ENCODE data around the gene PLPPR1. TPM values are rescaled to one million over a fixed set of nuclear protein-coding genes. Genes with fewer than 3 reads are reported as not detected.
"Not testable (repeated sequence)": the region's sequence is repeated elsewhere in the genome, so short reads cannot be mapped to it uniquely, and the experiment has no call there.

Gene PLPPR1
- total RNA-seq, 1 donor from 2014 or later, result 0.29 TPM

GRCh38 chr9:101275769-101276250, 247.3 kb downstream of the PLPPR1 start:
- no peak for DNase-seq (ENCODE audit: low spot score)

- DNase-seq (ENCODE audit: low spot score), result not testable (repeated sequence)
These were observed 262.5 kb downstream of the PLPPR1 start for GRCh38 chr9:101291043-101291442.

- DNase-seq (ENCODE audit: low spot score), result no peak
These were observed 271.4 kb downstream of the PLPPR1 start for GRCh38 chr9:101299901-101300300.

GRCh38 chr9:101307051-101307450, 278.5 kb downstream of the PLPPR1 start:
- DNase-seq (ENCODE audit: low spot score), result peak; percentile 12

GRCh38 chr9:101307524-101308213, 279.1 kb downstream of the PLPPR1 start:
- no peak for DNase-seq (ENCODE audit: low spot score)

DNA sequence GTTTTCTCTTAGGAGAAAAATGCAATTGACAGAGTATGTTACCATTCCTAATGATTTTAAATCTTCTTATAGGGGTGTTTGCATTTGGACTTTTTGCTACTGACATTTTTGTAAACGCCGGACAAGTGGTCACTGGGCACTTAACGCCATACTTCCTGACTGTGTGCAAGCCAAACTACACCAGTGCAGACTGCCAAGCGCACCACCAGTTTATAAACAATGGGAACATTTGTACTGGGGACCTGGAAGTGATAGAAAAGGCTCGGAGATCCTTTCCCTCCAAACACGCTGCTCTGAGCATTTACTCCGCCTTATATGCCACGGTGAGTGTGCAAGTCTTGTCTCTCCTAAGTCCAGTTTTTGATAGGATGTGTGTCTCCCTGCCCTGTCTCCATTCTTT, 280.6 kb downstream of the PLPPR1 start:
- no peak for DNase-seq (ENCODE audit: low spot score)

DNA sequence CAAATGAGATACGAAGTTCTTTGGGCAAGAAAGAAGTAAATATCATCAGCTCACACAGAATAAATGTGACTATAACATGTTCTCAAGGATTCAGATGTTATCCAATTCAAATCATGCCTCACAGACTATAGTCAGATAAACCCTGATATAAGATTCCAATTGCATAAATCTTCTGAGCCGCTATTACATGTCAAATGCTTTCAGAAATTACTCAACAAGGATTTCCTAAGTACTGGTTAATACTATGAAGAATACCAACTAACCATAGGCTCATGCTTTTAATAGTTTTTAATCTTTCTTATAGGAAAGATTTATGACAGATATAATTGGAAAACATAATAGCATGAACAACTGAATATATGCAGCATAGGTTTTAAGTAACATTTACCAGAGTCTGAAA, 282.7 kb downstream of the PLPPR1 start:
- no peak for DNase-seq (ENCODE audit: low spot score)

GRCh38 chr9:101311758-101312420, 283.4 kb downstream of the PLPPR1 start:
- peak; percentile 27 for DNase-seq (ENCODE audit: low spot score)

DNA sequence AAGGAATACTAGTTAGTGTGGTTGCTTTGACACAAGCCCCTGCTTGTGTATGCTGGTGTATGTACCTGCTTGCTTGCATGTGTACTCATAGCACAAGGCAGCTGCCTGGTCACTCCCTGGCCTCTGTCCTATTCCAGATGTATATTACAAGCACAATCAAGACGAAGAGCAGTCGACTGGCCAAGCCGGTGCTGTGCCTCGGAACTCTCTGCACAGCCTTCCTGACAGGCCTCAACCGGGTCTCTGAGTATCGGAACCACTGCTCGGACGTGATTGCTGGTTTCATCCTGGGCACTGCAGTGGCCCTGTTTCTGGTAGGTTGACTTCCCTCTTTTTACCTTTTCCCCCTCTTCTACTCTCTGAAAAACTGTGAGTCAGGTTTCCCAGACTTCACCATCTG, 284.1 kb downstream of the PLPPR1 start:
- DNase-seq (ENCODE audit: low spot score), result no peak

GRCh38 chr9:101315112-101315450, 286.6 kb downstream of the PLPPR1 start:
- DNase-seq (ENCODE audit: low spot score), result no peak

- no peak for DNase-seq (ENCODE audit: low spot score)
These were observed 289.2 kb downstream of the PLPPR1 start for GRCh38 chr9:101317735-101318134.

DNA sequence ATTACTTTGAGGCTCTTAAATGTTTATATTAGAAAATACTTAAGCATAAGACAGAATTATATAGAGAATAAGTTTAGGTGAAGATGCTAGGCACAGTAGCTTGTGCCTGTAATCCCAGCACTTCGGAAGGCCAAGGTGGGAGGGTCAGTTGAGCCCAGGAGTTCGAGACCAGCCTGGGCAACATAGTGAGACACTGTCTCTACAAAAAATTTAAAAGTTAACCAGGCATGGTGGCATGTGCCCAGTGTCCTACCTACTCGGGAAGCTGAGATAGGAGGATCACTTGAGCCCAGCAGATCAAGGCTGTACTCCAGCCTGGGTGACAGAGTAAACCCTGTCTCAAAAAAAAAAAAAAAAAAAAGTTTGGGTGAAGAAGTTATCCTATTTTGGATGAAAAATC, 294.6 kb downstream of the PLPPR1 start:
- DNase-seq (ENCODE audit: low spot score), result no peak

GRCh38 chr9:101324245-101324804, 295.8 kb downstream of the PLPPR1 start:
- no peak for DNase-seq (ENCODE audit: low spot score)

- no peak for DNase-seq (ENCODE audit: low spot score)
These were observed 296.5 kb downstream of the PLPPR1 start for GRCh38 chr9:101325053-101325452.

DNA sequence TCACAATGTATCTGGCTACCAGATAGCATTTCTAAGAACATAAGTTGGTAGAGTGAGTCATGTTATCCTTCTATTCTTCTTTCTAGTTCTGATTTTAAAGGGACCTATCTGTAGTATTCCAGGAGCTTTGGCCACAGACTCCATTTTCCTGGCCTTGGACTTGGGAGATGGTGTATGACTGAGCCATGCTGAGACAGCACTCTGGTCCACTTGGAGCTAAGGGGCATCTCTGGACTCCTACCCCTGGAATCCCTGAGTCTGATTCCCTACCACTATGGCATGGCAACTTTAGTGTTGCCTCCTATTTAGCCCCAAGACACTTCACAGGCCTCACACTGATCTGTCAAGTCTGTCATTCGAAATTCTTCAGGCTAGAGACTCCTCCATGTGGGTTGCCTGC, 297.5 kb downstream of the PLPPR1 start:
- no peak for DNase-seq (ENCODE audit: low spot score)

DNA sequence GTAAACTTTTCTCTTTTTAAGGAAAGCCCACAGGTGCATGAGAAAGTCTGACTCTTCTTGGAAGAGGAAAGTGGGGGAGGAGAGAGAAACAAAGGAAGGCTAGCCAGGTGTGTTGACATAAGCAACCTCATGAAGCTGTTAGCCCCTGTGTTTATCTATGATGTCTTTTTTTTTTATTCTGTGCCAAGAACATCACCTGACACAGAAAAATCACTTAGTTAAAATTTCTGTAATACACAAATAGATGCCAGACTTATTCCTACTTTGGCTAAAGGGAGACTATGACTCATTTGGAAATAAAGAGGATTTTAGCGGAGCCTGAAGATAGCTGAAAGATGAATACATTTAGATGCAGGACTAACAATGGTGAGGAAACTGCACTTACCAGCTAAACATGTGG, 298.0 kb downstream of the PLPPR1 start:
- DNase-seq (ENCODE audit: low spot score), result peak; percentile 52

DNA sequence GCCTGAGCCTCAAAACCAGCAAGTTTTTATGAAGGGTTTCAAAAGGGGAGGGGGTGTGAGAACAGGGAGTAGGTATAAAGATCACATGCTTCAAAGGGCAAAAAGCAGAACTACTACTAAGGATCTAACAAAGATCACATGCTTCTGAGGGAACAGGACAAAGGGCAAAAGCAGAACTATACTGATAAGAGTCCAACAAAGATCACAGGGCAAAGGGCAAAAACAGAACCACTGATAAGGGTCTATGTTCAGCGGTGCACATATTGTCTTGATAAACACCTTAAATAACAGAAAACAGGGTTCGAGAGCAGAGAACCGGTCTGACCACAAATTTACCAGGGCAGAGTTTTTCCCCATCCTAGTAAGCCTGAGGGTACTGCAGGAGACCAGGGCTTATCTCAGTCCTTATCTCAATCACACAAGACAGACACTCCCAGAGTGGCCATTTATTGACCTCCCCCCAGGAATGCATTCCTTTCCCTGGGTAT, 298.9 kb downstream of the PLPPR1 start:
- DNase-seq (ENCODE audit: low spot score), result peak; percentile 83

GRCh38 chr9:101332362-101332761, 303.8 kb downstream of the PLPPR1 start:
- DNase-seq (ENCODE audit: low spot score), result no peak

DNA sequence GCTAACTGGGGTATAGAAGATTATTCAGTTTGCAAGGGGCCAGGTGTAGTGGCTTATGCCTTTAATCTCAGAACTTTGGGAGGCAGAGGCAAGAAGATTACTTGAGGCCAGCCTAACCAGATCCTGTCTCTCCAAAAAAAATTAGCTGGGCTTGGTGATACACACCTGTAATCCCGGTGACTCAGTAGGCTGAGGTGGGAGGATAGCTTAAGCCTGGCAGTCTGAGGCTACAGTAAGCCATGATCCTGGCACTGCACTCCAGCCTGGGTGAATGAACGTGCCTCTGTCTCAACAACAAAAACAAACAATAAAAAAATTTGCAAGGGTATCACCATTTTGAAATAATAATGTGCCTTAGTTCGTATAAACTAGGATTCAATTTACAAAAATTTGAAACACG, 305.0 kb downstream of the PLPPR1 start:
- DNase-seq (ENCODE audit: low spot score), result no peak

DNA sequence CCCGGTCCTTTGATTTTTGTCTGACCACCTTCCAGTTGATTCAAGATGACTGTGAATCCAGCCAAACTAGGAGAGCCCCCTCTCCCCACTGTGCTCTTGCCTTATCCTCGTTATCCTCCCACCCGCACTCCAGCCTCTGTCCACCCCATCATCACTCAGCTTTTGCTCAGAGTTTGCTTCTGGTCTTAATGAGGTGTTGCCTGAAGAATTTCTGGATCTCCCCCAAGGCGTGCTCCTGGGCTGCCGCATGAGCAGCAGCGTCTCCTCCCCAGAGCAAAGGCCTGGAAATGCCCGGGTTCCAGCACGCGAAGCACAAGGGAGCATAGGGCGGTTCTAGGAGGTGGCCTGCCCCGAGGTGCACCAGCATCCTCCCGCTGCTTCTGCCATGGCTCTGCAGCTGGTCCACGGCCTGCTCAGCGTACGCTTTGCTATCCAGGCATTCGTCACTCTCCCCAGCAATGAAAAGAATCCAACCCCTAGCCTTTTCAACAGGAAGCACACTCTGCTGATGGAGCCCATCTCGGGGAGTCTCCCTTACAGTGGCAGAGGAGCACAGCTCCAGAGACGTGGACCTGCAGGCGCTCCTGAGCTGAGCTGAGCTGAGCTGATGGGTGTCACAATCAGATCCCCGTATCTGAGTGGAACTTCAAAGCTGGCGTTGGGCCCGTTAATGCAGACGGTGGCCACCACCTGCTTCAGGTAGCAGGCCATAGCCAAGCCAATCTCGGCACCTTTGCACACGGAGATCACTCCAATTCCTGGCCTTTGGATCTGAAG, 305.6 kb downstream of the PLPPR1 start:
- no peak for DNase-seq (ENCODE audit: low spot score)

DNA sequence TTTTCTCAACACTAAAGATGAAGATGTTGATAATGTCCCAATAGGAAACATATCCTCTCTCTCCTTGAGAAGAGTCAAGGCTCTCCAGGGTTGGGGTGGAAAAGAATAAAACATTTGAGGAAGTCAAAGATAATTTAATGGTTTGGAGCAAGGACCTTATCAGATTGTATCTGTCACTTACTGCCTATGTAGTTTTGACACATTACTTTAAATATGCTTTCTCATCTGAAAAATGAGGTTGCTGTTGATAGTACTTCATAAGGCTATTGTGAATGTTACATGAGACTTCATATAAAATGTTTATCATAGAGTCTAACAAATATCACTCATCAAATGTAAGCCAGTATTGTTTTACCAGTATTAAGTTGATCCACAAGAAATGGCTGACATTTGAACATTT, 307.6 kb downstream of the PLPPR1 start:
- no peak for DNase-seq (ENCODE audit: low spot score)

- no peak for DNase-seq (ENCODE audit: low spot score)
These were observed 308.7 kb downstream of the PLPPR1 start for GRCh38 chr9:101337237-101337636.

Data from mucosa of gallbladder (tissue), 1 donor.